PC-9 (cell line): ENCODE measurements around the gene TRPM6. TPM values are rescaled to one million over a fixed set of nuclear protein-coding genes. Genes with fewer than 3 reads are reported as not detected.

Experiments
- BruUV-seq: library from RNA; stranded (reverse); fragments of 400-500 nt; replicated peaks from 2 replicates; lab custom pipeline; 2021; lab: Mats Ljungman, UMichigan
- CTCF ChIA-PET: fragments of 300-600 bp; sonication (Branson Sonifier 250); formaldehyde crosslinking; loops from one replicate; lab custom pipeline; 2022; ENCODE audit warnings: antibody characterized with exemption; lab: Charles Lee
- POLR2A ChIA-PET: fragments of 300-600 bp; sonication (Branson Sonifier 250); formaldehyde crosslinking; loops from one replicate; lab custom pipeline; 2022; ENCODE audit warnings: antibody characterized with exemption; ENCODE audit not compliant: unreplicated experiment; lab: Charles Lee
- DNase-seq, 2 experiments: peaks; one replicate each; pipeline versions ENCODE4 v3.0.0 to v3.0.0-alpha.2; 2015 to 2022; ENCODE audit warnings: mixed read lengths in 1 of 2
- H2AFZ ChIP-seq: fragments of 200-600 bp; sonication (generic); 2 replicates; pipeline ENCODE4 v1.8.1; 2017; ENCODE audit warnings: antibody characterized with exemption
- H3F3A ChIP-seq: fragments of 200-600 bp; sonication (generic); 2 replicates; pipeline ENCODE4 v1.8.1; 2017; ENCODE audit warnings: antibody characterized with exemption, mild to moderate bottlenecking, low read depth; ENCODE audit not compliant: insufficient read depth
- H3K27ac ChIP-seq: fragments of 200-600 bp; sonication (generic); 2 replicates; pipeline ENCODE4 v1.6.1; 2016; ENCODE audit warnings: mixed run types
- H3K27me3 ChIP-seq: fragments of 200-600 bp; sonication (generic); 2 replicates; pipeline ENCODE4 v1.6.1; 2016; ENCODE audit warnings: low read depth, mixed run types; ENCODE audit not compliant: insufficient read depth
- H3K36me3 ChIP-seq: fragments of 200-600 bp; sonication (generic); 2 replicates; pipeline ENCODE4 v1.6.1; 2016; ENCODE audit warnings: low read depth, mixed run types
- H3K4me1 ChIP-seq: fragments of 200-600 bp; sonication (generic); replicated peaks from 2 replicates; pipeline ENCODE4 v1.6.1; 2016; ENCODE audit warnings: mixed run types; ENCODE audit not compliant: insufficient read depth
- H3K4me2 ChIP-seq: fragments of 200-600 bp; sonication (generic); 2 replicates; pipeline ENCODE4 v1.6.1; 2017; ENCODE audit warnings: mixed run types
- H3K4me3 ChIP-seq: fragments of 200-600 bp; sonication (generic); 2 replicates; pipeline ENCODE4 v1.6.1; 2016; ENCODE audit warnings: mixed run types
- H3K79me2 ChIP-seq: fragments of 200-600 bp; sonication (generic); 2 replicates; pipeline ENCODE4 v1.6.1; 2017; ENCODE audit warnings: low read depth, mixed run types
- H3K9me2 ChIP-seq: fragments of 200-600 bp; sonication (generic); 2 replicates; pipeline ENCODE4 v1.8.1; 2017; ENCODE audit warnings: mild to moderate bottlenecking; ENCODE audit not compliant: insufficient read depth
- H3K9me3 ChIP-seq: fragments of 200-600 bp; sonication (generic); 2 replicates; pipeline ENCODE4 v1.8.1; 2016; ENCODE audit warnings: low read depth; ENCODE audit not compliant: insufficient read depth
- H4K20me1 ChIP-seq: fragments of 200-600 bp; sonication (generic); 2 replicates; pipeline ENCODE4 v1.8.1; 2017; ENCODE audit not compliant: insufficient read depth
- CTCF ChIP-seq: fragments of 200-600 bp; sonication (generic); conservative IDR thresholded peaks from 2 replicates; pipeline ENCODE4 v1.6.1; 2017; ENCODE audit warnings: mixed run types, antibody characterized with exemption, mild to moderate bottlenecking, moderate library complexity
- EZH2 ChIP-seq: fragments of 200-600 bp; sonication (generic); IDR thresholded peaks from 2 replicates; pipeline ENCODE4 v1.8.0; 2017; ENCODE audit warnings: antibody characterized with exemption, low read depth
- intact Hi-C: fragments of 100-400 bp; cut with micrococcal nuclease; formaldehyde crosslinking; loops from one replicate; pipeline ENCODE4 v1.10.0; 2022; ENCODE audit not compliant: unreplicated experiment
- total RNA-seq: library from RNA; stranded (reverse); gene quantifications from 2 replicates; pipeline ENCODE4 v1.2.3, GENCODE V29; 2021

The TRPM6 gene
- total RNA-seq, 1 experiment from 2014 or later, result 0.09 TPM

- Histone ChIP-seq H2AFZ (no peak overlapping the region), H3K27ac (no peak overlapping the region), H3F3A (no peaks in the 10 kb centered on the region), H3K9me3 (no peaks in the 10 kb centered on the region), H3K4me2 (no peak overlapping the region), H3K4me1 (no peaks in the 10 kb centered on the region), H3K9me2 (no peaks in the 10 kb centered on the region), H3K79me2 (no peaks in the 10 kb centered on the region), H3K4me3 (no peak overlapping the region), H3K36me3 (no peaks in the 10 kb centered on the region), H4K20me1 (no peaks in the 10 kb centered on the region), H3K27me3 (no peaks in the 10 kb centered on the region)
- no TSS peak for BruUV-seq
- TF ChIP-seq EZH2 (no peak), CTCF (no peak)
- CTCF ChIA-PET, result interaction anchor here (0.5 kb wide), 1 partner anchor 55 kb away, joined by 3 read pairs; no protein-coding TSS in a partner anchor
- intact Hi-C loops, result no loop called here
- no peak for DNase-seq
- POLR2A ChIA-PET, result no interaction called here
Measured at GRCh38 chr9:74821636-74822035, 66.1 kb downstream of the TRPM6 start.

- H3F3A ChIP-seq, result no peaks in the 10 kb centered on the region
- H3K27ac ChIP-seq, result no peak overlapping the region
- no peaks in the 10 kb centered on the region for H4K20me1 ChIP-seq
- intact Hi-C loops, result no loop called here
- H3K4me3 ChIP-seq, result no peak overlapping the region
- no peak overlapping the region for H3K4me2 ChIP-seq
- ChIA-PET CTCF (no interaction called here), POLR2A (no interaction called here)
- no peaks in the 10 kb centered on the region for H3K79me2 ChIP-seq
- no peak for DNase-seq
- no peaks in the 10 kb centered on the region for H3K36me3 ChIP-seq
- no peaks in the 10 kb centered on the region for H3K4me1 ChIP-seq
- H3K27me3 ChIP-seq, result no peaks in the 10 kb centered on the region
- H2AFZ ChIP-seq, result no peak overlapping the region
- H3K9me2 ChIP-seq, result no peaks in the 10 kb centered on the region
- no TSS peak for BruUV-seq
- H3K9me3 ChIP-seq, result no peaks in the 10 kb centered on the region
- TF ChIP-seq EZH2 (no peak), CTCF (no peak)
Measured at GRCh38 chr9:74817816-74818215, 69.9 kb downstream of the TRPM6 start.

- ChIA-PET CTCF (no interaction called here), POLR2A (no interaction called here)
- no peaks in the 10 kb centered on the region for H3K4me1 ChIP-seq
- no peak overlapping the region for H2AFZ ChIP-seq
- TF ChIP-seq CTCF (no peak), EZH2 (no peak)
- BruUV-seq, result no TSS peak
- H4K20me1 ChIP-seq, result no peaks in the 10 kb centered on the region
- no peaks in the 10 kb centered on the region for H3K27me3 ChIP-seq
- no peaks in the 10 kb centered on the region for H3K9me3 ChIP-seq
- DNase-seq, result no peak
- H3K79me2 ChIP-seq, result no peaks in the 10 kb centered on the region
- H3K4me3 ChIP-seq, result no peak overlapping the region
- no peaks in the 10 kb centered on the region for H3K36me3 ChIP-seq
- H3K4me2 ChIP-seq, result no peak overlapping the region
- H3K27ac ChIP-seq, result no peak overlapping the region
- H3F3A ChIP-seq, result no peaks in the 10 kb centered on the region
- H3K9me2 ChIP-seq, result no peaks in the 10 kb centered on the region
- intact Hi-C loops, result no loop called here
Measured at GRCh38 chr9:74817281-74817810, 70.4 kb downstream of the TRPM6 start.
